Stimulated activated CD4-positive, alpha-beta T cell treated with anti-CD3 and anti-CD28 coated beads, Interleukin-1b, Interleukin-23, amount 100 ng/mL, for 24 hours (primary cell): ENCODE measurements around the gene ARF6.
"Not testable (repeated sequence)": the region's sequence is repeated elsewhere in the genome, so short reads cannot be mapped to it uniquely, and the experiment has no call there.

Source experiments
- DNase-seq, 4 experiments: peaks; one replicate each; pipeline ENCODE4 v3.0.0-alpha.2; 2020; ENCODE audit warnings: low read depth in 4 of 4, low spot score in 1 of 4

The ARF6 gene

GRCh38 chr14:49905989-49906388 lies 13.1 kb downstream of the ARF6 start:
- DNase-seq: no peak

GRCh38 chr14:49907186-49907585 lies 14.3 kb downstream of the ARF6 start:
- no peak for DNase-seq

GRCh38 chr14:49908433-49908782 lies 15.5 kb downstream of the ARF6 start:
- DNase-seq: no peak

GRCh38 chr14:49909016-49909415 lies 16.1 kb downstream of the ARF6 start:
- DNase-seq: no peak

- DNase-seq: no peak
These were observed 22.2 kb downstream of the ARF6 start for GRCh38 chr14:49915085-49915484.

- no peak for DNase-seq
These were observed 25.8 kb downstream of the ARF6 start for GRCh38 chr14:49918706-49919105.

GRCh38 chr14:49919825-49920659 lies 27.2 kb downstream of the ARF6 start:
- no peak for DNase-seq

- no peak for DNase-seq
These were observed 28.1 kb downstream of the ARF6 start for GRCh38 chr14:49920935-49921334.

GRCh38 chr14:49921401-49921800 lies 28.5 kb downstream of the ARF6 start:
- DNase-seq: no peak

GRCh38 chr14:49923442-49923841 lies 30.6 kb downstream of the ARF6 start:
- DNase-seq: no peak

- no peak for DNase-seq
These were observed 31.0 kb downstream of the ARF6 start for GRCh38 chr14:49923881-49924280.

GRCh38 chr14:49924852-49925251 lies 32.0 kb downstream of the ARF6 start:
- no peak for DNase-seq

GRCh38 chr14:49926803-49927202 lies 33.9 kb downstream of the ARF6 start:
- no peak for DNase-seq

GRCh38 chr14:49928015-49928414 lies 35.1 kb downstream of the ARF6 start:
- DNase-seq: no peak

GRCh38 chr14:49930720-49931119 lies 37.8 kb downstream of the ARF6 start:
- no peak for DNase-seq

- no peak for DNase-seq
These were observed 38.6 kb downstream of the ARF6 start for GRCh38 chr14:49931523-49931922.

- no peak for DNase-seq
These were observed 40.2 kb downstream of the ARF6 start for GRCh38 chr14:49933128-49933527.

- DNase-seq: no peak
These were observed 40.8 kb downstream of the ARF6 start for GRCh38 chr14:49933704-49934103.

GRCh38 chr14:49934646-49935045 lies 41.8 kb downstream of the ARF6 start:
- no peak for DNase-seq

- DNase-seq: no peak
These were observed 42.6 kb downstream of the ARF6 start for GRCh38 chr14:49935526-49935925.

- DNase-seq: not testable (repeated sequence)
These were observed 43.4 kb downstream of the ARF6 start for GRCh38 chr14:49936246-49936645.

GRCh38 chr14:49936882-49937281 lies 44.0 kb downstream of the ARF6 start:
- DNase-seq: not testable (repeated sequence)

GRCh38 chr14:49939215-49939614 lies 46.3 kb downstream of the ARF6 start:
- DNase-seq: not testable (repeated sequence)
